HG02870 (cell line): ENCODE results near the gene OR2L8.

Experiments used
- ATAC-seq: cut with Tn5 transposase; IDR thresholded peaks from one replicate; pipeline ENCODE4 v1.9.1; 2021; ENCODE audit warnings: mild to moderate bottlenecking, moderate library complexity; ENCODE audit not compliant: unreplicated experiment

Gene OR2L8

GRCh38 chr1:247966532-247967204 lies 18.0 kb downstream of the OR2L8 start:
- ATAC-seq, result peak; percentile 86

GRCh38 chr1:247992986-247993385 lies 44.3 kb downstream of the OR2L8 start:
- ATAC-seq, result no peak

- no peak for ATAC-seq
These were observed 50.2 kb downstream of the OR2L8 start for GRCh38 chr1:247998811-247999210.
